Esophagus squamous epithelium (tissue), 5 donors: ENCODE data around the gene ZNF593OS. TPM values are rescaled to one million over a fixed set of nuclear protein-coding genes. Genes with fewer than 3 reads are reported as not detected.

ENCODE experiments used
- DNase-seq: peaks from one replicate; lab custom pipeline; 2025; lab: John Stamatoyannopoulos, UW
- H3K27ac ChIP-seq, 4 donors: fragments of 200-600 bp; sonication (generic); one replicate each; pipeline ENCODE4 v1.5.1; 2016 to 2019; ENCODE audit warnings: mild to moderate bottlenecking in 1 of 4
- H3K27me3 ChIP-seq, 4 donors: fragments of 200-600 bp; sonication (generic); 1 replicate in 3 of 4; 2 replicates in 1 of 4; pipeline versions ENCODE4 v1.5.1 to v1.6.0; 2017 to 2021; ENCODE audit warnings: antibody characterized with exemption in 1 of 4
- H3K36me3 ChIP-seq, 3 donors: fragments of 200-600 bp; sonication (generic); one replicate each; pipeline ENCODE4 v1.5.1; 2016 to 2019
- H3K4me1 ChIP-seq, 3 donors: fragments of 200-600 bp; sonication (generic); one replicate each; pipeline ENCODE4 v1.5.1; 2017 to 2019
- H3K4me3 ChIP-seq, 4 donors: fragments of 200-600 bp; sonication (generic); 1 replicate in 3 of 4; 2 replicates in 1 of 4; pipeline ENCODE4 v1.5.1; 2016 to 2019; ENCODE audit warnings: mild to moderate bottlenecking in 2 of 4, moderate library complexity in 1 of 4
- H3K9me3 ChIP-seq, 3 donors: fragments of 200-600 bp; sonication (generic); one replicate each; pipeline ENCODE4 v1.5.1; 2016 to 2019
- CTCF ChIP-seq, 6 experiments: fragments of 450-650 bp in 4 of 6; fragments of 200-600 bp in 2 of 6; sonication (generic) in 2 of 6; IDR thresholded peaks; one replicate each; pipeline ENCODE4 v1.5.1; 2016 to 2019; ENCODE audit warnings: antibody characterized with exemption in 6 of 6, mild to moderate bottlenecking in 4 of 6, moderate library complexity in 4 of 6
- POLR2A ChIP-seq, 4 donors: fragments of 450-650 bp; IDR thresholded peaks; one replicate each; pipeline ENCODE4 v1.6.1; 2017; ENCODE audit warnings: antibody characterized with exemption in 4 of 4, mild to moderate bottlenecking in 4 of 4, moderate library complexity in 3 of 4
- WGBS, 2 donors: methylation state at CpG; one replicate each; pipeline ENCODE4 v1.1.5; 2018; 5-methylcytosine and 5-hydroxymethylcytosine counted together
- intact Hi-C: fragments of 100-400 bp; cut with DNase I; formaldehyde crosslinking; loops from one replicate; pipeline ENCODE4 v1.15.0; 2022
- total RNA-seq, 4 donors: library from RNA; depleted of rRNA; stranded (reverse); fragments of >200 nt; gene quantifications; one replicate each; pipeline ENCODE4 v1.1.0, GENCODE V29; 2016
- donor health status: DM: yes; HTN: yes; CAD: no.

ZNF593OS gene
- total RNA-seq, 4 donors from 2014 or later = not detected

GRCh38 chr1:26177182-26177684 is 5.6 kb upstream of the ZNF593OS start, which contains the start of gene CNKSR1:
CNKSR1 (plus strand) TSS chr1:26177491; CDS start chr1:26177548, 57 bp downstream.
- TF ChIP-seq CTCF (IDR thresholded peaks at IDR 0.05) = peak in 2 of 6 experiments; percentile 9 to 46
- no peak for TF ChIP-seq POLR2A (IDR thresholded peaks at IDR 0.05)
- peak within 1 kb of the TSS; percentile 54 to 85 (median 84) for H3K27ac ChIP-seq
- H3K4me3 ChIP-seq = peak within 1 kb of the TSS; percentile 33 to 64 (median 47)
- no peaks in the 10 kb centered on the region for H3K9me3 ChIP-seq
- H3K36me3 ChIP-seq = peaks cover 0 to 15% (median 0%) of the 10 kb centered on the region in 3 donors
- H3K4me1 ChIP-seq = peaks cover 4 to 41% (median 12%) of the 10 kb centered on the region in 3 donors
- no peak for DNase-seq
- intact Hi-C loops = no loop called here
- H3K27me3 ChIP-seq = no peaks in the 10 kb centered on the region
- 14 to 32% methylated on average over 4 to 5 of the region's 21 CpGs for WGBS, 2 donors

- no peak overlapping the region for H3K4me3 ChIP-seq
- no peak overlapping the region for H3K27ac ChIP-seq
- intact Hi-C loops = no loop called here
- 89 to 91% methylated on average over 5 to 7 of the region's 8 CpGs for WGBS, 2 donors
- no peaks in the 10 kb centered on the region for H3K27me3 ChIP-seq
- peaks cover 8 to 35% (median 9%) of the 10 kb centered on the region in 3 donors for H3K4me1 ChIP-seq
- TF ChIP-seq POLR2A (IDR thresholded peaks at IDR 0.05) (no peak), CTCF (IDR thresholded peaks at IDR 0.05) (no peak)
- no peak for DNase-seq
- H3K36me3 ChIP-seq = peaks cover 0 to 15% (median 0%) of the 10 kb centered on the region in 3 donors
- no peaks in the 10 kb centered on the region for H3K9me3 ChIP-seq
These were observed 3.7 kb upstream of the ZNF593OS start for GRCh38 chr1:26175346-26175745.

GRCh38 chr1:26170472-26170821 is 1.2 kb downstream of the ZNF593OS start:
- TF ChIP-seq CTCF (IDR thresholded peaks at IDR 0.05) (no peak), POLR2A (IDR thresholded peaks at IDR 0.05) (no peak)
- H3K9me3 ChIP-seq = no peaks in the 10 kb centered on the region
- intact Hi-C loops = no loop called here
- no peak for DNase-seq
- H3K4me1 ChIP-seq = peaks cover 8 to 24% (median 17%) of the 10 kb centered on the region in 3 donors
- peak overlapping the region; percentile 86 to 92 (median 88) for H3K27ac ChIP-seq
- peaks cover 0 to 14% (median 0%) of the 10 kb centered on the region in 3 donors for H3K36me3 ChIP-seq
- WGBS, 2 donors = 44 to 49% methylated on average over 7 to 8 of the region's 9 CpGs
- H3K4me3 ChIP-seq = peak overlapping the region; percentile 79 to 98 (median 90)
- no peaks in the 10 kb centered on the region for H3K27me3 ChIP-seq

GRCh38 chr1:26169669-26170471 is 1.8 kb downstream of the ZNF593OS start, which contains the start of gene ZNF593:
ZNF593 (plus strand) TSS chr1:26169908; CDS start chr1:26169984, 76 bp downstream.
- TF ChIP-seq CTCF (IDR thresholded peaks at IDR 0.05) (peak; percentile 79 to 98 (median 92)), POLR2A (IDR thresholded peaks at IDR 0.05) (peak in 2 of 4 donors; percentile 33 to 65)
- no peaks in the 10 kb centered on the region for H3K27me3 ChIP-seq
- H3K9me3 ChIP-seq = no peaks in the 10 kb centered on the region
- peaks cover 0 to 14% (median 0%) of the 10 kb centered on the region in 3 donors for H3K36me3 ChIP-seq
- peaks cover 9 to 26% (median 17%) of the 10 kb centered on the region in 3 donors for H3K4me1 ChIP-seq
- intact Hi-C loops = loop anchor here (10.0 kb wide), 1 partner anchor 145 kb away; the partner anchor contains the start of gene CD52
- H3K27ac ChIP-seq = peak within 1 kb of the TSS; percentile 86 to 92 (median 88)
- peak within 1 kb of the TSS; percentile 79 to 98 (median 90) for H3K4me3 ChIP-seq
- WGBS, 2 donors = 1 to 4% methylated on average over 8 to 24 of the region's 76 CpGs
- peak; percentile 26 for DNase-seq
